ENCODE measurements around the gene MAPRE3.
A peak's percentile ranks its signal among the peaks of the same experiment; 100 is the strongest.

Gene MAPRE3

GRCh38 chr2:26986576-26986975, 16.1 kb downstream of the MAPRE3 start:
- DNase-seq: no peak

- no peak for DNase-seq
Observed at GRCh38 chr2:26988058-26988860, 17.8 kb downstream of the MAPRE3 start.

- no peak for DNase-seq
Observed at GRCh38 chr2:26989156-26989555, 18.7 kb downstream of the MAPRE3 start.

- no peak for DNase-seq
Observed at GRCh38 chr2:26991717-26992116, 21.3 kb downstream of the MAPRE3 start.

- DNase-seq: peak; percentile 31
Observed at GRCh38 chr2:26993768-26994167, 23.3 kb downstream of the MAPRE3 start.

GRCh38 chr2:26994983-26995382, 24.5 kb downstream of the MAPRE3 start:
- no peak for DNase-seq

- DNase-seq: no peak
Observed at GRCh38 chr2:26997394-26997793, 27.0 kb downstream of the MAPRE3 start.

GRCh38 chr2:26998323-26998722, 27.9 kb downstream of the MAPRE3 start:
- no peak for DNase-seq

GRCh38 chr2:27000228-27000627, 29.8 kb downstream of the MAPRE3 start:
- peak; percentile 72 for DNase-seq

- no peak for DNase-seq
Observed at GRCh38 chr2:27000995-27001394, 30.6 kb downstream of the MAPRE3 start.

- no peak for DNase-seq
Observed at GRCh38 chr2:27001950-27002349, 31.5 kb downstream of the MAPRE3 start.

- no peak for DNase-seq
Observed at GRCh38 chr2:27003007-27003406, 32.6 kb downstream of the MAPRE3 start.

- no peak for DNase-seq
Observed at GRCh38 chr2:27003857-27004256, 33.4 kb downstream of the MAPRE3 start.

GRCh38 chr2:27006602-27007415, 36.4 kb downstream of the MAPRE3 start:
- DNase-seq: peak; percentile 86

GRCh38 chr2:27007416-27008374, 37.3 kb downstream of the MAPRE3 start:
- peak; percentile 93 for DNase-seq

GRCh38 chr2:27008678-27009077, 38.2 kb downstream of the MAPRE3 start:
- no peak for DNase-seq

- DNase-seq: no peak
Observed at GRCh38 chr2:27009083-27009482, 38.6 kb downstream of the MAPRE3 start.

- peak; percentile 61 for DNase-seq
Observed at GRCh38 chr2:27009716-27010115, 39.3 kb downstream of the MAPRE3 start.

GRCh38 chr2:27010139-27010538, 39.7 kb downstream of the MAPRE3 start:
- peak; percentile 69 for DNase-seq

- no peak for DNase-seq
Observed at GRCh38 chr2:27013738-27014137, 43.3 kb downstream of the MAPRE3 start.

- no peak for DNase-seq
Observed at GRCh38 chr2:27014771-27015433, 44.5 kb downstream of the MAPRE3 start.

- peak; percentile 92 for DNase-seq
Observed at GRCh38 chr2:27016801-27017325, 46.4 kb downstream of the MAPRE3 start.
